NCI-H1092 (cell line): ENCODE data around the gene IWS1.

ENCODE experiments used
- DNase-seq: peaks from one replicate; lab custom pipeline; 2025; lab: John Stamatoyannopoulos, UW

Gene IWS1

GRCh38 chr2:127490283-127490682 is 36.0 kb downstream of the IWS1 start:
- DNase-seq: no peak

- no peak for DNase-seq
Measured at GRCh38 chr2:127486247-127487058, 39.8 kb downstream of the IWS1 start.

GRCh38 chr2:127485694-127486071 is 40.6 kb downstream of the IWS1 start:
- DNase-seq: no peak

- no peak for DNase-seq
Measured at GRCh38 chr2:127485051-127485693, 41.1 kb downstream of the IWS1 start.

- no peak for DNase-seq
Measured at GRCh38 chr2:127482031-127482430, 44.3 kb downstream of the IWS1 start.

GRCh38 chr2:127479866-127480743 is 46.2 kb downstream of the IWS1 start:
- no peak for DNase-seq

- peak; percentile 0 for DNase-seq
Measured at GRCh38 chr2:127479219-127479825, 47.0 kb downstream of the IWS1 start.

GRCh38 chr2:127475788-127476187 is 50.5 kb downstream of the IWS1 start:
- DNase-seq: no peak

GRCh38 chr2:127472268-127472667 is 54.0 kb downstream of the IWS1 start:
- no peak for DNase-seq

GRCh38 chr2:127471286-127471988 is 54.9 kb downstream of the IWS1 start:
- DNase-seq: no peak

- no peak for DNase-seq
Measured at GRCh38 chr2:127469974-127470373, 56.3 kb downstream of the IWS1 start.

GRCh38 chr2:127469051-127469450 is 57.2 kb downstream of the IWS1 start:
- DNase-seq: no peak

- DNase-seq: no peak
Measured at GRCh38 chr2:127465258-127465657, 61.0 kb downstream of the IWS1 start.

GRCh38 chr2:127464470-127465257 is 61.6 kb downstream of the IWS1 start:
- no peak for DNase-seq

- no peak for DNase-seq
Measured at GRCh38 chr2:127463155-127463991, 62.9 kb downstream of the IWS1 start.

GRCh38 chr2:127462461-127462860 is 63.8 kb downstream of the IWS1 start:
- no peak for DNase-seq

- no peak for DNase-seq
Measured at GRCh38 chr2:127456960-127457359, 69.3 kb downstream of the IWS1 start.

- no peak for DNase-seq
Measured at GRCh38 chr2:127455566-127456493, 70.5 kb downstream of the IWS1 start.
